ENCODE measurements around the gene LY6G5C.

DNA sequence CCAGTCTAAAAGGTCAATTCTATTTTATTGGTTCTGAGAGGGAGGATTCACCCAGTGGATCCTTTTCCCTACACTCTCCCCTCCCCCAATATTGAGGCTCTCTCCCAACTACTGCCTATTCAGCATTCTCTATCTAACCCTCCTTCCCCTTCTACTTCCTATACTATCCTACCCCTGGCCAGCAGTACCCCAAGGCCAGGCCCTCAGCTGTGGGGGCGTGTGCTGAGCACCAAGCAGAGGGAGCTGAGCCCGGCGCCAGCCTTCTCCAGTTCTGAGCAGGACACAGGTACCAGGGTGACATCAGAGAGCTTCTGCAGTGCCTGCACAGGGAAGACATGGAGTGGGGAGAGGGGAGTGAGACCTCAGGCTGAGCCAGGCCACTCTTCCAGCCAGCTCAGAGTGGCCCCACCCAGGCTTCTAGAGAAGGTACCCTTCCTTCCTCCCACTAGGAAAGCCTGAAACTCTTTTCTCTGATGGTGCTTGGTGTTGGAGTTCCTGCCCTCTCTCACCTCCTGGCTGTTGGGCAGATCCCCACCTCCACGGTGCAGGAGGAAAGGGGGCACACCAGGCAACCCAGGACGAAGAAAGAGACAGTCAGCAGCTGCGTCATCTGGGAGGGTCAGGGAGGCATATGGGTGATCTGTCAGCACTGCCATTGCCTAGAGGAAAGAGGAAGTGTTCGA lies 46.3 kb upstream of the LY6G5C start:
- TF ChIP-seq SRF (CRISPR knock-in tag; IDR thresholded peaks at IDR 0.05): no peak
- TF ChIP-seq, protein P1, sequence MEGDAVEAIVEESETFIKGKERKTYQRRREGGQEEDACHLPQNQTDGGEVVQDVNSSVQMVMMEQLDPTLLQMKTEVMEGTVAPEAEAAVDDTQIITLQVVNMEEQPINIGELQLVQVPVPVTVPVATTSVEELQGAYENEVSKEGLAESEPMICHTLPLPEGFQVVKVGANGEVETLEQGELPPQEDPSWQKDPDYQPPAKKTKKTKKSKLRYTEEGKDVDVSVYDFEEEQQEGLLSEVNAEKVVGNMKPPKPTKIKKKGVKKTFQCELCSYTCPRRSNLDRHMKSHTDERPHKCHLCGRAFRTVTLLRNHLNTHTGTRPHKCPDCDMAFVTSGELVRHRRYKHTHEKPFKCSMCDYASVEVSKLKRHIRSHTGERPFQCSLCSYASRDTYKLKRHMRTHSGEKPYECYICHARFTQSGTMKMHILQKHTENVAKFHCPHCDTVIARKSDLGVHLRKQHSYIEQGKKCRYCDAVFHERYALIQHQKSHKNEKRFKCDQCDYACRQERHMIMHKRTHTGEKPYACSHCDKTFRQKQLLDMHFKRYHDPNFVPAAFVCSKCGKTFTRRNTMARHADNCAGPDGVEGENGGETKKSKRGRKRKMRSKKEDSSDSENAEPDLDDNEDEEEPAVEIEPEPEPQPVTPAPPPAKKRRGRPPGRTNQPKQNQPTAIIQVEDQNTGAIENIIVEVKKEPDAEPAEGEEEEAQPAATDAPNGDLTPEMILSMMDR (IDR thresholded peaks at IDR 0.05 in 2 of 3, conservative IDR thresholded peaks at IDR 0.05 in 1 of 3; ENCODE audit: insufficient read depth in 2 of 3, low read depth in 1 of 3, low read length in 3 of 3): no peak
- TF ChIP-seq, protein P2, sequence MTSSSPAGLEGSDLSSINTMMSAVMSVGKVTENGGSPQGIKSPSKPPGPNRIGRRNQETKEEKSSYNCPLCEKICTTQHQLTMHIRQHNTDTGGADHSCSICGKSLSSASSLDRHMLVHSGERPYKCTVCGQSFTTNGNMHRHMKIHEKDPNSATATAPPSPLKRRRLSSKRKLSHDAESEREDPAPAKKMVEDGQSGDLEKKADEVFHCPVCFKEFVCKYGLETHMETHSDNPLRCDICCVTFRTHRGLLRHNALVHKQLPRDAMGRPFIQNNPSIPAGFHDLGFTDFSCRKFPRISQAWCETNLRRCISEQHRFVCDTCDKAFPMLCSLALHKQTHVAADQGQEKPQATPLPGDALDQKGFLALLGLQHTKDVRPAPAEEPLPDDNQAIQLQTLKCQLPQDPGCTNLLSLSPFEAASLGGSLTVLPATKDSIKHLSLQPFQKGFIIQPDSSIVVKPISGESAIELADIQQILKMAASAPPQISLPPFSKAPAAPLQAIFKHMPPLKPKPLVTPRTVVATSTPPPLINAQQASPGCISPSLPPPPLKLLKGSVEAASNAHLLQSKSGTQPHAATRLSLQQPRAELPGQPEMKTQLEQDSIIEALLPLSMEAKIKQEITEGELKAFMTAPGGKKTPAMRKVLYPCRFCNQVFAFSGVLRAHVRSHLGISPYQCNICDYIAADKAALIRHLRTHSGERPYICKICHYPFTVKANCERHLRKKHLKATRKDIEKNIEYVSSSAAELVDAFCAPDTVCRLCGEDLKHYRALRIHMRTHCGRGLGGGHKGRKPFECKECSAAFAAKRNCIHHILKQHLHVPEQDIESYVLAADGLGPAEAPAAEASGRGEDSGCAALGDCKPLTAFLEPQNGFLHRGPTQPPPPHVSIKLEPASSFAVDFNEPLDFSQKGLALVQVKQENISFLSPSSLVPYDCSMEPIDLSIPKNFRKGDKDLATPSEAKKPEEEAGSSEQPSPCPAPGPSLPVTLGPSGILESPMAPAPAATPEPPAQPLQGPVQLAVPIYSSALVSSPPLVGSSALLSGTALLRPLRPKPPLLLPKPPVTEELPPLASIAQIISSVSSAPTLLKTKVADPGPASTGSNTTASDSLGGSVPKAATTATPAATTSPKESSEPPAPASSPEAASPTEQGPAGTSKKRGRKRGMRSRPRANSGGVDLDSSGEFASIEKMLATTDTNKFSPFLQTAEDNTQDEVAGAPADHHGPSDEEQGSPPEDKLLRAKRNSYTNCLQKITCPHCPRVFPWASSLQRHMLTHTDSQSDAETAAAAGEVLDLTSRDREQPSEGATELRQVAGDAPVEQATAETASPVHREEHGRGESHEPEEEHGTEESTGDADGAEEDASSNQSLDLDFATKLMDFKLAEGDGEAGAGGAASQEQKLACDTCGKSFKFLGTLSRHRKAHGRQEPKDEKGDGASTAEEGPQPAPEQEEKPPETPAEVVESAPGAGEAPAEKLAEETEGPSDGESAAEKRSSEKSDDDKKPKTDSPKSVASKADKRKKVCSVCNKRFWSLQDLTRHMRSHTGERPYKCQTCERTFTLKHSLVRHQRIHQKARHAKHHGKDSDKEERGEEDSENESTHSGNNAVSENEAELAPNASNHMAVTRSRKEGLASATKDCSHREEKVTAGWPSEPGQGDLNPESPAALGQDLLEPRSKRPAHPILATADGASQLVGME (CRISPR knock-in tag; IDR thresholded peaks at IDR 0.05): no peak; the same call in 1 of the 2 replicates
- no peak for TF ChIP-seq POLR3G (IDR thresholded peaks at IDR 0.05; ENCODE audit: extremely low read depth, insufficient read length, insufficient replicate concordance)
- no peak for TF ChIP-seq EHMT2 (IDR thresholded peaks at IDR 0.05)
- TF ChIP-seq CAMTA2 (CRISPR knock-in tag; conservative IDR thresholded peaks at IDR 0.05): no peak
- TF ChIP-seq CHD2 (IDR thresholded peaks at IDR 0.05; ENCODE audit: low read depth, low read length): no peak
- TF ChIP-seq ZSCAN29 (IDR thresholded peaks at IDR 0.05): no peak
- TF ChIP-seq, protein P3, sequence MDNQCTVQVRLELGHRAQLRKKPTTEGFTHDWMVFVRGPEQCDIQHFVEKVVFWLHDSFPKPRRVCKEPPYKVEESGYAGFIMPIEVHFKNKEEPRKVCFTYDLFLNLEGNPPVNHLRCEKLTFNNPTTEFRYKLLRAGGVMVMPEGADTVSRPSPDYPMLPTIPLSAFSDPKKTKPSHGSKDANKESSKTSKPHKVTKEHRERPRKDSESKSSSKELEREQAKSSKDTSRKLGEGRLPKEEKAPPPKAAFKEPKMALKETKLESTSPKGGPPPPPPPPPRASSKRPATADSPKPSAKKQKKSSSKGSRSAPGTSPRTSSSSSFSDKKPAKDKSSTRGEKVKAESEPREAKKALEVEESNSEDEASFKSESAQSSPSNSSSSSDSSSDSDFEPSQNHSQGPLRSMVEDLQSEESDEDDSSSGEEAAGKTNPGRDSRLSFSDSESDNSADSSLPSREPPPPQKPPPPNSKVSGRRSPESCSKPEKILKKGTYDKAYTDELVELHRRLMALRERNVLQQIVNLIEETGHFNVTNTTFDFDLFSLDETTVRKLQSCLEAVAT (IDR thresholded peaks at IDR 0.05): peak in 1 of 2 experiments; percentile 61; a peak in 1 of 4 replicates
